SK-N-SH (cell line): ENCODE results near the gene LPXN. TPM values are rescaled to one million over a fixed set of nuclear protein-coding genes. Genes with fewer than 3 reads are reported as not detected.

Source experiments
- CTCF ChIA-PET: fragments of 300-600, 350-600 bp; formaldehyde crosslinking; extraction: SDS; loops from one replicate; lab custom pipeline; 2021; lab: Yijun Ruan, JAX
- POLR2A ChIA-PET: fragments of 350-600 bp; sonication (Branson Sonifier 250); formaldehyde crosslinking; extraction: SDS; loops from one replicate; lab custom pipeline; 2020; ENCODE audit warnings: antibody characterized with exemption, inconsistent platforms; lab: Yijun Ruan, JAX
- DNase-seq: peaks from one replicate; pipeline ENCODE4 v3.0.0; 2012
- H2AFZ ChIP-seq: fragments of 200-600 bp; sonication (generic); 2 replicates; pipeline ENCODE4 v1.8.1; 2016; ENCODE audit warnings: antibody characterized with exemption, mild to moderate bottlenecking, low read depth
- H3F3A ChIP-seq: fragments of 200-600 bp; sonication (generic); replicated peaks from 2 replicates; pipeline ENCODE3; 2016; ENCODE audit warnings: antibody characterized with exemption, mild to moderate bottlenecking; ENCODE audit not compliant: insufficient read depth
- H3K27ac ChIP-seq, 2 experiments: fragments of 200-500 bp in 1 of 2; fragments of 200-600 bp in 1 of 2; sonication (Bioruptor generic) in 1 of 2; sonication (generic), shearing (Covaris generic) in 1 of 2; 2 replicates each; pipeline versions ENCODE4 v1.5.1 to v1.6.1; 2014 to 2016; ENCODE audit warnings: low read depth in 2 of 2, inconsistent platforms in 1 of 2, low read length in 1 of 2, mild to moderate bottlenecking in 1 of 2, mixed read lengths in 1 of 2
- H3K27me3 ChIP-seq: fragments of 200-600 bp; sonication (generic), shearing (Covaris generic); 2 replicates; pipeline ENCODE4 v1.6.1; 2016; ENCODE audit warnings: mixed run types; ENCODE audit not compliant: insufficient read depth
- H3K36me3 ChIP-seq, 2 experiments: fragments of 200-500 bp in 1 of 2; fragments of 200-600 bp in 1 of 2; sonication (Bioruptor generic) in 1 of 2; sonication (generic) in 1 of 2; replicated peaks in 1 of 2; 2 replicates each; pipeline versions ENCODE3 to v1.5.1; 2014 to 2016; ENCODE audit warnings: low read length in 1 of 2, mild to moderate bottlenecking in 1 of 2; ENCODE audit not compliant: insufficient read depth in 2 of 2, control insufficient read depth in 1 of 2
- H3K4me1 ChIP-seq, 2 experiments: fragments of 200-500 bp in 1 of 2; fragments of 200-600 bp in 1 of 2; sonication (Bioruptor generic) in 1 of 2; sonication (generic), shearing (Covaris generic) in 1 of 2; 2 replicates each; pipeline versions ENCODE4 v1.5.1 to v1.6.1; 2014 to 2016; ENCODE audit warnings: low read depth in 1 of 2, low read length in 1 of 2, mixed run types in 1 of 2; ENCODE audit not compliant: insufficient read depth in 2 of 2, control insufficient read depth in 1 of 2
- H3K4me2 ChIP-seq: fragments of 200-600 bp; sonication (generic), shearing (Covaris generic); 2 replicates; pipeline ENCODE4 v1.6.1; 2017; ENCODE audit warnings: mixed run types
- H3K4me3 ChIP-seq, 2 experiments: fragments of 200-500 bp in 1 of 2; fragments of 200-600 bp in 1 of 2; sonication (Bioruptor generic) in 1 of 2; sonication (generic), shearing (Covaris generic) in 1 of 2; 2 replicates each; pipeline versions ENCODE4 v1.5.1 to v1.8.1; 2014 to 2016; ENCODE audit warnings: low read depth in 2 of 2, inconsistent platforms in 1 of 2, low read length in 1 of 2, mild to moderate bottlenecking in 1 of 2, mixed read lengths in 1 of 2, moderate library complexity in 1 of 2
- H3K79me2 ChIP-seq: fragments of 200-600 bp; sonication (generic); 2 replicates; pipeline ENCODE4 v1.8.1; 2017; ENCODE audit warnings: mild to moderate bottlenecking; ENCODE audit not compliant: insufficient read depth
- H3K9ac ChIP-seq: fragments of 200-600 bp; sonication (generic); 2 replicates; pipeline ENCODE4 v1.6.1; 2017; ENCODE audit warnings: mixed run types
- H3K9me2 ChIP-seq: fragments of 200-600 bp; sonication (generic); 2 replicates; pipeline ENCODE4 v1.6.1; 2017; ENCODE audit warnings: mixed run types
- H3K9me3 ChIP-seq: fragments of 200-600 bp; sonication (generic); 2 replicates; pipeline ENCODE4 v1.6.1; 2017; ENCODE audit warnings: mixed run types, mild to moderate bottlenecking, moderate library complexity
- H4K20me1 ChIP-seq: fragments of 200-600 bp; sonication (generic); 2 replicates; pipeline ENCODE4 v1.6.1; 2017; ENCODE audit warnings: mild to moderate bottlenecking, mixed run types; ENCODE audit not compliant: insufficient read depth
- CHD2 ChIP-seq: fragments of 150-350 bp; IDR thresholded peaks from 2 replicates; pipeline ENCODE4 v1.6.1; 2018; ENCODE audit warnings: low read length; ENCODE audit not compliant: partially characterized antibody
- FOXJ3 ChIP-seq: sonication (generic); formaldehyde crosslinking; IDR thresholded peaks from 2 replicates; pipeline ENCODE4 v1.5.1; 2020; ENCODE audit warnings: mild to moderate bottlenecking, missing genetic modification reagents
- GABPA ChIP-seq: IDR thresholded peaks from 2 replicates; pipeline ENCODE4 v1.4.0; 2012; ENCODE audit warnings: low read depth, mild to moderate bottlenecking
- MEF2A ChIP-seq: IDR thresholded peaks from 2 replicates; pipeline ENCODE4 v1.4.0; 2012; ENCODE audit warnings: low read depth, borderline replicate concordance
- NRF1 ChIP-seq: IDR thresholded peaks from 2 replicates; pipeline ENCODE4 v1.6.1; 2012; ENCODE audit warnings: low read depth, mild to moderate bottlenecking, low read length
- RCOR1 ChIP-seq: fragments of 150-350 bp; IDR thresholded peaks from 2 replicates; pipeline ENCODE4 v1.6.1; 2017; ENCODE audit warnings: antibody characterized with exemption, low read length
- SMC3 ChIP-seq: IDR thresholded peaks from 2 replicates; pipeline ENCODE4 v1.6.1; 2012; ENCODE audit warnings: low read depth, low read length, improper control_type of control experiment
- TEAD4 ChIP-seq: IDR thresholded peaks from 2 replicates; pipeline ENCODE4 v1.4.0; 2012; ENCODE audit warnings: mild to moderate bottlenecking, borderline replicate concordance; ENCODE audit not compliant: insufficient read depth
- WGBS: methylation state at CpG from one replicate; pipeline ENCODE4 v1.1.6; 2017; ENCODE audit warnings: low lambda C conversion rate; 5-methylcytosine and 5-hydroxymethylcytosine counted together
- polyA plus RNA-seq, 3 experiments: library from polyadenylated mRNA; depleted of rRNA; stranded (reverse); fragments of >200 nt; gene quantifications; 2 replicates each; pipeline ENCODE4 v1.2.3, GENCODE V29; 2012
- TF ChIP-seq, protein P1 (sequence below): IDR thresholded peaks from 2 replicates; pipeline ENCODE4 v1.4.0; 2012; ENCODE audit warnings: low read depth, borderline replicate concordance
- TF ChIP-seq, protein P2 (sequence below): IDR thresholded peaks from 2 replicates; pipeline ENCODE4 v1.4.0; 2012; ENCODE audit warnings: low read depth, borderline replicate concordance
- TF ChIP-seq, protein P3 (sequence below): IDR thresholded peaks from 2 replicates; pipeline ENCODE4 v1.6.1; 2012; ENCODE audit warnings: mild to moderate bottlenecking, low read depth, low read length, moderate library complexity

Gene LPXN
- polyA plus RNA-seq, 1 of the 3 experiments (the other 2 are of a cell fraction): 4.4 TPM

DNA sequence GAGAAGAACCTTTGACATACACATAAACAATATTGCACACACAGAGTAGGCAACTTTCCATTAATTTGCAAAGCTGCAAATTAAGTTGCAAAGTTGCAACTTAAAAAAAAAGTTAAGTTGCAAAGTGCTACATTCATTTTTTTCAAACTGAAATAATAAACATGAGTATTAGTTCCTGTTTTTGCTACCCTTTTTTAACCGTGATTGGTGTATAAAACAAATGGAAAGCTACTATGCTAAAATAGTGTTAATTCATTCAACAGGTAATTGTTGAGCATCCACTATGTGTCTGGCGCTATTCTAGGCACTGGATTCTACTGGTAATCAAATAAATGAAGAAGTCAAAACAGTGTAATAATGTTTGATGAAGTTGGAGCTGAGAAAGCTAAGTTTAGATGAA lies 11.3 kb upstream of the LPXN start (continued):
- TF ChIP-seq NRF1: no peak

DNA sequence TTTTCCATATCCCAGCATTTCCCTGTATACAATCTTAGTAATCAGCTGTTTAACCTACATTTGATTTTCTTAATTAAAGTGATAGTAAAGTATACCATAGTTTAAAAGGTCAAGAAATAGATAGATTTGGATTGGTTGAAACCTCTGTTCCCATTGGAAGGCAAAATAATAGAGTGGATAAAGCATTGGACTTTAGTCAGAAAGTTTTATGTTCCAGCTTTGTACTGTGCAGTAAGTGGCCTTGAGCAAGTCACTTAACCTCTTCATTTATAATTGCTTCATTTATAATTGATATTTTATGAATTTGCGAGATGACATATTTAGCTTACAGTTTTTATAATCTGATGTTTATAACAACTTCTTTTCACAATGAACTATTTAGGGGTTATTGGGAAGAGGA lies 6.8 kb upstream of the LPXN start:
- no peaks in the 10 kb centered on the region for H3K9me3 ChIP-seq
- H3K4me3 ChIP-seq: no peak overlapping the region
- H3K27me3 ChIP-seq: no peaks in the 10 kb centered on the region
- TF ChIP-seq, protein P1, sequence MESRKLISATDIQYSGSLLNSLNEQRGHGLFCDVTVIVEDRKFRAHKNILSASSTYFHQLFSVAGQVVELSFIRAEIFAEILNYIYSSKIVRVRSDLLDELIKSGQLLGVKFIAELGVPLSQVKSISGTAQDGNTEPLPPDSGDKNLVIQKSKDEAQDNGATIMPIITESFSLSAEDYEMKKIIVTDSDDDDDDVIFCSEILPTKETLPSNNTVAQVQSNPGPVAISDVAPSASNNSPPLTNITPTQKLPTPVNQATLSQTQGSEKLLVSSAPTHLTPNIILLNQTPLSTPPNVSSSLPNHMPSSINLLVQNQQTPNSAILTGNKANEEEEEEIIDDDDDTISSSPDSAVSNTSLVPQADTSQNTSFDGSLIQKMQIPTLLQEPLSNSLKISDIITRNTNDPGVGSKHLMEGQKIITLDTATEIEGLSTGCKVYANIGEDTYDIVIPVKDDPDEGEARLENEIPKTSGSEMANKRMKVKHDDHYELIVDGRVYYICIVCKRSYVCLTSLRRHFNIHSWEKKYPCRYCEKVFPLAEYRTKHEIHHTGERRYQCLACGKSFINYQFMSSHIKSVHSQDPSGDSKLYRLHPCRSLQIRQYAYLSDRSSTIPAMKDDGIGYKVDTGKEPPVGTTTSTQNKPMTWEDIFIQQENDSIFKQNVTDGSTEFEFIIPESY: no peak
- TF ChIP-seq, protein P2, sequence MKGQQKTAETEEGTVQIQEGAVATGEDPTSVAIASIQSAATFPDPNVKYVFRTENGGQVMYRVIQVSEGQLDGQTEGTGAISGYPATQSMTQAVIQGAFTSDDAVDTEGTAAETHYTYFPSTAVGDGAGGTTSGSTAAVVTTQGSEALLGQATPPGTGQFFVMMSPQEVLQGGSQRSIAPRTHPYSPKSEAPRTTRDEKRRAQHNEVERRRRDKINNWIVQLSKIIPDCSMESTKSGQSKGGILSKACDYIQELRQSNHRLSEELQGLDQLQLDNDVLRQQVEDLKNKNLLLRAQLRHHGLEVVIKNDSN: no peak
- TF ChIP-seq TEAD4: no peak
- no peak for TF ChIP-seq FOXJ3 (CRISPR knock-in tag)
- DNase-seq: no peak
- 0 out of 2 replicates have a peak overlapping the region, but pooled peaks have one; percentile 7 for H3K4me2 ChIP-seq
- H3F3A ChIP-seq: peaks cover 16% of the 10 kb centered on the region
- H3K4me1 ChIP-seq: peaks cover 5 to 27% of the 10 kb centered on the region in 2 experiments; a peak in 3 of 4 replicates
- peaks cover 34% of the 10 kb centered on the region for H4K20me1 ChIP-seq
- ChIA-PET CTCF (interaction anchor here (1.0 kb wide), 2 partner anchors 15 to 47 kb away, joined by 3 to 4 read pairs; no protein-coding TSS in a partner anchor), POLR2A (no interaction called here)
- H3K9ac ChIP-seq: no peak overlapping the region
- peaks cover 80% of the 10 kb centered on the region for H3K79me2 ChIP-seq
- H3K9me2 ChIP-seq: no peaks in the 10 kb centered on the region; the same call in 1 of the 2 replicates
- no peak overlapping the region for H3K27ac ChIP-seq
- H2AFZ ChIP-seq: no peak overlapping the region
- H3K36me3 ChIP-seq: peaks cover 29 to 36% of the 10 kb centered on the region in 2 experiments
- WGBS: 93% methylated on average over 1 of the region's 1 CpG

DNA sequence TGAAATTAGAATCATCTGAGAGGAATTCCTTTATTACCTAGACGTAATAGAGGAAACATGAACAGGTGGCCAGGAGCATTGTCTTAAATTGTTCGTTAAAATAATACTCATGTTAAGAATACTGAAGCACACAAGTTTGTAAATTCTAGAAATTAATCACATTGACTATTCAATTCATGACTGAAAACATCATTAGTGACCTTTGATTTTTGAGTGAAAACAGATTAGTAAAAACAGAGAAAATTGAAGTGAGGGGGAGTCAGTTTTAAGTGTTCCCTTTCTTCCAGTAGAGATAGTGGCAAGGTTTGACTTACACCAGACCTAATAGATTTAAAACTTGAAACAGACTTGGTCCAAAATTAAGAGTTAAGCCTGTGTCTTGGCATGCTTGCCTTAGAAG lies 4.7 kb upstream of the LPXN start:
- ChIA-PET POLR2A (no interaction called here), CTCF (interaction anchor here (1.3 kb wide), 1 partner anchor 49 kb away, joined by 4 read pairs; no protein-coding TSS in a partner anchor)
- Histone ChIP-seq H3K9me3 (no peaks in the 10 kb centered on the region), H3K27me3 (no peaks in the 10 kb centered on the region), H3K9ac (peak overlapping the region; percentile 94; the same call in 1 of the 2 replicates), H3F3A (peaks cover 34% of the 10 kb centered on the region), H3K4me3 (peak overlapping the region; percentile 78 to 97), H3K36me3 (peaks cover 12 to 16% of the 10 kb centered on the region in 2 experiments), H4K20me1 (peaks cover 34% of the 10 kb centered on the region), H3K9me2 (no peaks in the 10 kb centered on the region; the same call in 1 of the 2 replicates), H2AFZ (no peak overlapping the region), H3K4me1 (peaks cover 14 to 41% of the 10 kb centered on the region in 2 experiments; a peak in 3 of 4 replicates), H3K79me2 (peaks cover 77% of the 10 kb centered on the region), H3K27ac (peak overlapping the region; percentile 94 to 95; a peak in 3 of 4 replicates), H3K4me2 (peak overlapping the region; percentile 77)
- no peak for DNase-seq
- 4% methylated on average over 2 of the region's 2 CpGs for WGBS
- TF ChIP-seq MEF2A: no peak
- TF ChIP-seq, protein P2: no peak
- TF ChIP-seq GABPA: no peak
- TF ChIP-seq, protein P3, sequence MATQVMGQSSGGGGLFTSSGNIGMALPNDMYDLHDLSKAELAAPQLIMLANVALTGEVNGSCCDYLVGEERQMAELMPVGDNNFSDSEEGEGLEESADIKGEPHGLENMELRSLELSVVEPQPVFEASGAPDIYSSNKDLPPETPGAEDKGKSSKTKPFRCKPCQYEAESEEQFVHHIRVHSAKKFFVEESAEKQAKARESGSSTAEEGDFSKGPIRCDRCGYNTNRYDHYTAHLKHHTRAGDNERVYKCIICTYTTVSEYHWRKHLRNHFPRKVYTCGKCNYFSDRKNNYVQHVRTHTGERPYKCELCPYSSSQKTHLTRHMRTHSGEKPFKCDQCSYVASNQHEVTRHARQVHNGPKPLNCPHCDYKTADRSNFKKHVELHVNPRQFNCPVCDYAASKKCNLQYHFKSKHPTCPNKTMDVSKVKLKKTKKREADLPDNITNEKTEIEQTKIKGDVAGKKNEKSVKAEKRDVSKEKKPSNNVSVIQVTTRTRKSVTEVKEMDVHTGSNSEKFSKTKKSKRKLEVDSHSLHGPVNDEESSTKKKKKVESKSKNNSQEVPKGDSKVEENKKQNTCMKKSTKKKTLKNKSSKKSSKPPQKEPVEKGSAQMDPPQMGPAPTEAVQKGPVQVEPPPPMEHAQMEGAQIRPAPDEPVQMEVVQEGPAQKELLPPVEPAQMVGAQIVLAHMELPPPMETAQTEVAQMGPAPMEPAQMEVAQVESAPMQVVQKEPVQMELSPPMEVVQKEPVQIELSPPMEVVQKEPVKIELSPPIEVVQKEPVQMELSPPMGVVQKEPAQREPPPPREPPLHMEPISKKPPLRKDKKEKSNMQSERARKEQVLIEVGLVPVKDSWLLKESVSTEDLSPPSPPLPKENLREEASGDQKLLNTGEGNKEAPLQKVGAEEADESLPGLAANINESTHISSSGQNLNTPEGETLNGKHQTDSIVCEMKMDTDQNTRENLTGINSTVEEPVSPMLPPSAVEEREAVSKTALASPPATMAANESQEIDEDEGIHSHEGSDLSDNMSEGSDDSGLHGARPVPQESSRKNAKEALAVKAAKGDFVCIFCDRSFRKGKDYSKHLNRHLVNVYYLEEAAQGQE: no peak
- no peak for TF ChIP-seq SMC3
- no peak for TF ChIP-seq RCOR1
- no peak for TF ChIP-seq CHD2
